GM23338 (cell line): ENCODE data around the gene SMYD1. TPM values are rescaled to one million over a fixed set of nuclear protein-coding genes. Genes with fewer than 3 reads are reported as not detected.

Experiments
- ATAC-seq: fragments of 200-7000 bp; cut with Tn5 transposase; 3 replicates; pipeline ENCODE4 v1.9.1; 2020
- DNase-seq: peaks from one replicate; pipeline ENCODE4 v3.0.0-alpha.2; 2015; ENCODE audit warnings: low spot score
- H2AFZ ChIP-seq: fragments of 200-600 bp; sonication (generic); 2 replicates; pipeline ENCODE4 v1.8.0; 2016; ENCODE audit warnings: antibody characterized with exemption, mild to moderate bottlenecking, moderate library complexity
- H3F3A ChIP-seq: fragments of 200-600 bp; sonication (generic); replicated peaks from 2 replicates; pipeline ENCODE4 v1.8.0; 2017; ENCODE audit warnings: antibody characterized with exemption, mixed run types, low read depth
- H3K27ac ChIP-seq: fragments of 200-600 bp; sonication (generic); 2 replicates; pipeline ENCODE4 v1.6.1; 2016; ENCODE audit warnings: low read depth
- H3K27me3 ChIP-seq: fragments of 200-600 bp; sonication (generic); 2 replicates; pipeline ENCODE4 v1.8.0; 2016; ENCODE audit warnings: mild to moderate bottlenecking, mixed run types, moderate library complexity; ENCODE audit not compliant: insufficient read depth
- H3K36me3 ChIP-seq: fragments of 200-600 bp; sonication (generic); 2 replicates; pipeline ENCODE4 v1.8.0; 2016; ENCODE audit warnings: mild to moderate bottlenecking; ENCODE audit not compliant: insufficient read depth
- H3K4me1 ChIP-seq: fragments of 200-600 bp; sonication (generic); 2 replicates; pipeline ENCODE4 v1.8.0; 2016; ENCODE audit warnings: mild to moderate bottlenecking, moderate library complexity; ENCODE audit not compliant: insufficient read depth
- H3K4me2 ChIP-seq: fragments of 200-600 bp; sonication (generic); 2 replicates; pipeline ENCODE4 v1.7.1; 2017; ENCODE audit warnings: mixed run types
- H3K4me3 ChIP-seq: fragments of 200-600 bp; sonication (generic); 2 replicates; pipeline ENCODE4 v1.6.1; 2016; ENCODE audit warnings: mixed run types
- H3K79me2 ChIP-seq: fragments of 200-600 bp; sonication (generic); replicated peaks from 2 replicates; pipeline ENCODE4 v1.8.0; 2017; ENCODE audit warnings: mild to moderate bottlenecking; ENCODE audit not compliant: insufficient read depth
- H3K9me2 ChIP-seq: fragments of 200-600 bp; sonication (generic); 2 replicates; pipeline ENCODE4 v1.8.0; 2017; ENCODE audit not compliant: insufficient read depth
- H4K20me1 ChIP-seq: fragments of 200-600 bp; sonication (generic); replicated peaks from 2 replicates; pipeline ENCODE4 v1.8.0; 2017; ENCODE audit warnings: mild to moderate bottlenecking; ENCODE audit not compliant: insufficient read depth
- H3K27ac Mint-ChIP-seq: 2 replicates; pipeline ENCODE4 v1.8.0; 2020; ENCODE audit warnings: inconsistent platforms, mild to moderate bottlenecking, moderate library complexity, mixed read lengths
- H3K27me3 Mint-ChIP-seq: 3 replicates; pipeline ENCODE4 v1.8.0; 2022; ENCODE audit warnings: low read depth, mild to moderate bottlenecking, moderate library complexity, mixed read lengths, inconsistent platforms; ENCODE audit not compliant: insufficient read depth, poor library complexity
- H3K36me3 Mint-ChIP-seq: 3 replicates; pipeline ENCODE4 v1.8.0; 2021; ENCODE audit warnings: low read depth, mild to moderate bottlenecking, inconsistent platforms, moderate library complexity, mixed read lengths
- H3K4me1 Mint-ChIP-seq: 3 replicates; pipeline ENCODE4 v1.8.0; 2020; ENCODE audit warnings: mild to moderate bottlenecking, inconsistent platforms, mixed read lengths
- H3K4me3 Mint-ChIP-seq: 3 replicates; pipeline ENCODE4 v1.8.0; 2021; ENCODE audit warnings: moderate library complexity, mild to moderate bottlenecking, inconsistent platforms, mixed read lengths
- H3K9me3 Mint-ChIP-seq: 3 replicates; pipeline ENCODE4 v1.8.0; 2020; ENCODE audit warnings: moderate library complexity, mild to moderate bottlenecking, inconsistent platforms, mixed read lengths
- CREB1 ChIP-seq: fragments of 250-450 bp; sonication (Bioruptor Pico); IDR thresholded peaks from 2 replicates; pipeline ENCODE4 v1.5.0; 2020; ENCODE audit warnings: low read depth, mild to moderate bottlenecking, moderate library complexity
- CTCF ChIP-seq, 2 experiments: fragments of 200-600 bp in 1 of 2; sonication (generic) in 1 of 2; conservative IDR thresholded peaks; 2 replicates each; pipeline versions ENCODE4 v1.5.1 to v1.6.1; 2016 to 2017; ENCODE audit warnings: antibody characterized with exemption in 2 of 2, low read depth in 2 of 2, mild to moderate bottlenecking in 2 of 2, moderate library complexity in 1 of 2
- ETS1 ChIP-seq: IDR thresholded peaks from 2 replicates; pipeline ENCODE4 v1.6.1; 2016; ENCODE audit warnings: antibody characterized with exemption
- EZH2 ChIP-seq: fragments of 200-600 bp; sonication (generic); IDR thresholded peaks from one replicate; pipeline ENCODE4 v1.8.0; 2017; ENCODE audit warnings: antibody characterized with exemption, mild to moderate bottlenecking, low read depth; ENCODE audit not compliant: unreplicated experiment
- EZH2phosphoT487 ChIP-seq: fragments of 200-600 bp; sonication (generic); IDR thresholded peaks from one replicate; pipeline ENCODE4 v1.8.1; 2018; ENCODE audit warnings: antibody characterized with exemption; ENCODE audit not compliant: unreplicated experiment
- REST ChIP-seq: IDR thresholded peaks from one replicate; pipeline ENCODE4 v1.6.1; 2018; ENCODE audit warnings: antibody characterized with exemption; ENCODE audit not compliant: unreplicated experiment
- STAT1 ChIP-seq: IDR thresholded peaks from one replicate; pipeline ENCODE4 v1.6.1; 2016; ENCODE audit warnings: antibody characterized with exemption; ENCODE audit not compliant: unreplicated experiment
- polyA plus RNA-seq: library from polyadenylated mRNA; unstranded; fragments of >200 nt; fragmentation: Nextera tagmentation; extraction: Ambion mirVana; gene quantifications from 2 replicates; pipeline ENCODE4 v1.2.1, GENCODE V29; 2016
- total RNA-seq: library from RNA; depleted of rRNA; stranded (reverse); fragments of >200 nt; shearing (Covaris generic); gene quantifications from 2 replicates; pipeline ENCODE4 v1.2.3, GENCODE V29; 2014

SMYD1 gene
- total and polyA plus RNA-seq, 2 experiments from 2014 or later: 0.07 TPM; not detected in 1

- no peak for TF ChIP-seq ETS1
- TF ChIP-seq STAT1: no peak
- TF ChIP-seq EZH2phosphoT487: no peak
Observed at GRCh38 chr2:88114889-88115288, 47.3 kb downstream of the SMYD1 start (continued).

GRCh38 chr2:88115825-88116518, 48.3 kb downstream of the SMYD1 start:
- H3K9me2 ChIP-seq: peaks cover 9% of the 10 kb centered on the region
- H3K79me2 ChIP-seq: no peaks in the 10 kb centered on the region
- no peaks in the 10 kb centered on the region for H3F3A ChIP-seq
- H2AFZ ChIP-seq: no peak overlapping the region
- no peaks in the 10 kb centered on the region for H4K20me1 ChIP-seq
- H3K27me3 ChIP-seq: no peaks in the 10 kb centered on the region
- H3K27ac Mint-ChIP-seq: no peak overlapping the region
- no peaks in the 10 kb centered on the region for H3K36me3 ChIP-seq
- no peak for TF ChIP-seq STAT1
- no peak for TF ChIP-seq EZH2
- no peak for TF ChIP-seq REST
- TF ChIP-seq CREB1 (CRISPR knock-in tag): no peak
- no peak for TF ChIP-seq ETS1
- TF ChIP-seq CTCF (conservative IDR thresholded peaks at IDR 0.05; ENCODE audit: low read depth in 2 of 2): no peak
- H3K36me3 Mint-ChIP-seq: no peaks in the 10 kb centered on the region
- peaks cover 3% of the 10 kb centered on the region for H3K27me3 Mint-ChIP-seq
- H3K4me3 Mint-ChIP-seq: no peak overlapping the region
- no peaks in the 10 kb centered on the region for H3K9me3 Mint-ChIP-seq
- no peaks in the 10 kb centered on the region; the same call in 1 of the 3 replicates for H3K4me1 Mint-ChIP-seq
- no peaks in the 10 kb centered on the region for H3K4me1 ChIP-seq
- H3K27ac ChIP-seq: no peak overlapping the region
- ATAC-seq (no peak), DNase-seq (no peak)
- H3K4me2 ChIP-seq: no peak overlapping the region
- H3K4me3 ChIP-seq: no peak overlapping the region
